Mesenchymal stem cell (in vitro differentiated cells and primary cell): ENCODE results near the gene TNNI2.

Experiments used
- DNase-seq: peaks from one replicate; pipeline ENCODE4 v3.0.0-alpha.2; 2013
- H2AFZ ChIP-seq: one replicate; pipeline ENCODE4 v1.6.1; 2013; ENCODE audit warnings: low read depth, mild to moderate bottlenecking, control low read depth, inconsistent platforms, low read length, moderate library complexity
- H2AK5ac ChIP-seq: 2 replicates; pipeline ENCODE4 v1.6.1; 2013; ENCODE audit warnings: low read length, moderate library complexity, mild to moderate bottlenecking, inconsistent platforms; ENCODE audit not compliant: severe bottlenecking
- H2BK120ac ChIP-seq: one replicate; pipeline ENCODE4 v1.6.1; 2013; ENCODE audit warnings: low read depth, mild to moderate bottlenecking, inconsistent platforms, low read length, moderate library complexity
- H2BK12ac ChIP-seq, 2 experiments: one replicate each; pipeline ENCODE4 v1.6.1; 2013; ENCODE audit warnings: inconsistent platforms in 2 of 2, low read length in 2 of 2, mild to moderate bottlenecking in 2 of 2, moderate library complexity in 2 of 2, control low read depth in 1 of 2
- H2BK15ac ChIP-seq: one replicate; pipeline ENCODE4 v1.6.1; 2013; ENCODE audit warnings: mild to moderate bottlenecking, low read depth, inconsistent platforms; ENCODE audit not compliant: poor library complexity, severe bottlenecking
- H2BK5ac ChIP-seq: 2 replicates; pipeline ENCODE4 v1.6.1; 2013; ENCODE audit warnings: low read depth, mild to moderate bottlenecking, low read length, control low read depth, inconsistent platforms; ENCODE audit not compliant: poor library complexity, severe bottlenecking
- H3K14ac ChIP-seq, 2 experiments: one replicate each; pipeline ENCODE4 v1.6.1; 2013; ENCODE audit warnings: inconsistent platforms in 2 of 2, low read length in 2 of 2, control low read depth in 1 of 2, mild to moderate bottlenecking in 1 of 2, moderate library complexity in 1 of 2
- H3K18ac ChIP-seq, 2 experiments: one replicate each; pipeline ENCODE4 v1.6.1; 2013; ENCODE audit warnings: inconsistent platforms in 2 of 2, low read length in 2 of 2, control low read depth in 1 of 2, low read depth in 1 of 2, mild to moderate bottlenecking in 1 of 2
- H3K23ac ChIP-seq, 2 experiments: one replicate each; pipeline ENCODE4 v1.6.1; 2013; ENCODE audit warnings: inconsistent platforms in 2 of 2, low read length in 2 of 2, mild to moderate bottlenecking in 2 of 2, moderate library complexity in 2 of 2, control low read depth in 1 of 2
- H3K27ac ChIP-seq: 2 replicates; pipeline ENCODE4 v1.5.1; 2013; ENCODE audit warnings: mild to moderate bottlenecking, moderate library complexity, low read length, control low read depth, inconsistent platforms; ENCODE audit not compliant: poor library complexity, severe bottlenecking
- H3K27me3 ChIP-seq, 2 experiments: 2 replicates each; pipeline versions ENCODE4 v1.6.1 to v1.7.0; 2013; ENCODE audit warnings: low read length in 2 of 2, mild to moderate bottlenecking in 2 of 2, moderate library complexity in 2 of 2, control low read depth in 1 of 2, inconsistent platforms in 1 of 2; ENCODE audit not compliant: control insufficient read depth in 1 of 2, insufficient read depth in 1 of 2
- H3K36me3 ChIP-seq, 2 experiments: 2 replicates each; pipeline versions ENCODE4 v1.6.1 to v1.7.0; 2013; ENCODE audit warnings: low read length in 2 of 2, control low read depth in 1 of 2, inconsistent platforms in 1 of 2, low read depth in 1 of 2, mild to moderate bottlenecking in 1 of 2; ENCODE audit not compliant: insufficient read depth in 2 of 2, control insufficient read depth in 1 of 2
- H3K4ac ChIP-seq, 2 experiments: one replicate each; pipeline ENCODE4 v1.6.1; 2013; ENCODE audit warnings: inconsistent platforms in 2 of 2, low read length in 2 of 2, mild to moderate bottlenecking in 2 of 2, moderate library complexity in 2 of 2, control low read depth in 1 of 2, low read depth in 1 of 2
- H3K4me1 ChIP-seq: 2 replicates; pipeline ENCODE4 v1.6.1; 2013; ENCODE audit warnings: low read depth, low read length, control low read depth; ENCODE audit not compliant: control insufficient read depth, insufficient read depth
- H3K4me2 ChIP-seq: 2 replicates; pipeline ENCODE4 v1.6.1; 2013; ENCODE audit warnings: low read length, mild to moderate bottlenecking, inconsistent platforms; ENCODE audit not compliant: poor library complexity, severe bottlenecking
- H3K4me3 ChIP-seq, 2 experiments: 2 replicates each; pipeline versions ENCODE4 v1.5.1 to v1.7.0; 2013; ENCODE audit warnings: low read length in 2 of 2, mild to moderate bottlenecking in 2 of 2, control low read depth in 1 of 2, low read depth in 1 of 2; ENCODE audit not compliant: insufficient read depth in 1 of 2
- H3K79me1 ChIP-seq: replicated peaks from 2 replicates; pipeline ENCODE4 v1.6.1; 2013; ENCODE audit warnings: mild to moderate bottlenecking, control low read depth, low read length, inconsistent platforms; ENCODE audit not compliant: poor library complexity, severe bottlenecking
- H3K9ac ChIP-seq: 2 replicates; pipeline ENCODE4 v1.7.0; 2013; ENCODE audit warnings: mild to moderate bottlenecking, low read length, moderate library complexity
- H3K9me3 ChIP-seq: 2 replicates; pipeline ENCODE4 v1.7.0; 2013; ENCODE audit warnings: mild to moderate bottlenecking, low read length; ENCODE audit not compliant: control insufficient read depth
- H4K8ac ChIP-seq: one replicate; pipeline ENCODE4 v1.6.1; 2013; ENCODE audit warnings: inconsistent platforms, mild to moderate bottlenecking, low read length, moderate library complexity
- H4K91ac ChIP-seq: one replicate; pipeline ENCODE4 v1.6.1; 2013; ENCODE audit warnings: mild to moderate bottlenecking, low read length, inconsistent platforms
- WGBS: methylation state at CpG from one replicate; pipeline ENCODE4 v1.1.7; 2013; ENCODE audit warnings: mixed read lengths; 5-methylcytosine and 5-hydroxymethylcytosine counted together

TNNI2 gene

DNA sequence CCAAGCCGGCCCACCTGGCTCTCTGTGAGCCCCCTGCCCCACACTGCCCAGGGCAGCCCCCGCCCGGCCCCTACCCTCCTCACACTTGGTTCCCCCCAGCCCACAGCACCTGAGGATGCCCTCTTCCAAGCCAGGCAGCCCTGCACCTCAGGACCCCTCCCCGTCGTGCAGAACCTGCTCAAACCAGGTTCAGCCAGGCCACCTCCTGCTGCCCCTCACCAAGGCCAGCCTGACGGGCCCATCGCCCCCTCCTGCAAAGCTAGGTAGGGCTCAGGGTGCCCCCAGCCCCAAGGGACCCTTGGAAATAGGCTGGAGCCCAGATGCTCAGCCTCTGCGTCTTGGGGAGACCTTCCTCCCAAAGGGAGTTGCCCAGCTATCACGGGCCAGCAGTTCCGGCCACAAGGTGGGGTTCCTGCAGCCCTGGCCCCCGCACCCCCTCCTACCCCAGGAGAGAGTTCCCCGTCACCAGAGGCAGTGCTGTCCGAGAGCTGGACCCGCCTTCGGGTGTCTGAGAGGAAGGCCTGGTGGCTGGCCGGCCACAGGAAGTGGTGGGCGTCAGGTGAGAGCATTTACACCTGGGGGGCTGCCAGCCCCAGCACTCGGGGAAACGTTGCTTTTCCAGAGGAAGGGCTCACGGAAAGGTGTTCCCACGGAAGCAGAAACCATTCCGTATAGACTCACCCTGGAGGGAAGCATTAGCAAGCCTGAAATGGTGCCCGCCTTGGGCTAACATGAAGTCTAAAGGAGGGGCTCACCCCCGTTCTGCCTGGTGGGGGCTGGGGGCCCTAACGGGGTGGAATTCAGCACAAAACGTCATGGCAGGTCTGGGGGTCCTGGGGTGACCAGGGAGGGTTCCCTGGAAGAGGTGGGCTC, 7.2 kb upstream of the TNNI2 start:
- no peak overlapping the region for H3K14ac ChIP-seq
- H3K18ac ChIP-seq: peak overlapping the region; percentile 34
- H3K4me2 ChIP-seq: no peak overlapping the region
- no peaks in the 10 kb centered on the region for H3K9me3 ChIP-seq
- peak overlapping the region; percentile 66 for H2AK5ac ChIP-seq
- no peak overlapping the region for H3K23ac ChIP-seq
- no peak overlapping the region for H3K4me3 ChIP-seq
- H4K91ac ChIP-seq: peak overlapping the region; percentile 8
- no peak overlapping the region for H3K27ac ChIP-seq
- peaks cover 74% of the 10 kb centered on the region for H3K4me1 ChIP-seq
- H2AFZ ChIP-seq: no peak overlapping the region
- 76% methylated on average over 26 of the region's 26 CpGs for WGBS
- H3K27me3 ChIP-seq: peaks cover 0 to 59% of the 10 kb centered on the region in 2 experiments
- peak overlapping the region in 1 of 2 experiments; percentile 40 for H3K4ac ChIP-seq
- no peak for DNase-seq
- H3K36me3 ChIP-seq: no peaks in the 10 kb centered on the region
- peak overlapping the region in 1 of 2 experiments; percentile 85 for H2BK12ac ChIP-seq
- peak overlapping the region; percentile 44 for H2BK15ac ChIP-seq
- no peak overlapping the region for H3K9ac ChIP-seq
- no peak overlapping the region for H2BK5ac ChIP-seq
- H3K79me1 ChIP-seq: no peaks in the 10 kb centered on the region
- no peak overlapping the region for H4K8ac ChIP-seq
- peak overlapping the region; percentile 83 for H2BK120ac ChIP-seq

DNA sequence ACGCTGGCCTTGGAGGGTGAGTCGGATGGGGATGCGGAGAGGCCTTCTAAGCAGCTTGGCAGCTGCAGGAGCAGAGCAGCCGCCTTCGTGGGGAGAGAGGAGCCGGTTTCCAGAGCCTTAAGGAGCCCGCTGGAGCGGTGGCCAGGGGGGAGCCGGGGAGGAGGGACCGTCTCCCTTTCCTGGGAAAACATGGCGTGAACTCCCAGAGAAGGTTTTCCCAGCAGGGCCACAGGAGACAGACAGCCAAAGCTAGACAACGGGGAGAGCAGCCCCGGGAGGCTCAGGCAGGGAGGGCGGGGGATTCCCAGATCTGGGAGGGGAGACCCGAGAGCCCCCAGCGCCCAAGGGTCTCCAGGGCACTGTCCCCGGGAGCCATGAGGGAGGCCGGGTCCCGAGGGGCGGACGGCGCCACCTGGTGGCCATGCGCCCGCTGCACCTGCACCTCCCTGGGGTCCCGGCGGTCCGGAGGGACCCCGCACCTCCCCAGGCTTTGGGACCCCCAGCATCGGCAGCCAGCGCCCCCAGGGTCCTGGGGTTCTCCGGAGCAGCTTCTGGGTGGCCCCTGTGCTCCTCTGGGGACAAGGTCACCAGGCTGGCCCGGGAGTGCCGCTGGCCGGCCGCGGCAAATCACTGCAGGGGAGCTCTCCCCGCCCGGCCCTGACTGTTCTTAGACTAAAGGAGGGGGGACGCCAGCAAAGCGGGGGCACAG, 6.4 kb upstream of the TNNI2 start:
- Histone ChIP-seq H3K9ac (no peak overlapping the region), H3K18ac (peak overlapping the region in 1 of 2 experiments; percentile 34), H3K4me2 (peak overlapping the region; percentile 60), H2AFZ (no peak overlapping the region), H3K27ac (no peak overlapping the region), H2BK5ac (no peak overlapping the region), H2BK12ac (peak overlapping the region in 1 of 2 experiments; percentile 72), H3K27me3 (peaks cover 0 to 51% of the 10 kb centered on the region in 2 experiments), H4K91ac (peak overlapping the region; percentile 64), H3K14ac (no peak overlapping the region), H3K4me1 (peaks cover 71% of the 10 kb centered on the region), H3K23ac (no peak overlapping the region), H2BK120ac (peak overlapping the region; percentile 83), H3K9me3 (no peaks in the 10 kb centered on the region), H2BK15ac (peak overlapping the region; percentile 65), H3K4me3 (no peak overlapping the region), H3K79me1 (no peaks in the 10 kb centered on the region), H3K4ac (peak overlapping the region; percentile 24 to 28), H3K36me3 (no peaks in the 10 kb centered on the region), H2AK5ac (no peak overlapping the region), H4K8ac (peak overlapping the region; percentile 46)
- DNase-seq: peak; percentile 29
- 15% methylated on average over 40 of the region's 40 CpGs for WGBS

DNA sequence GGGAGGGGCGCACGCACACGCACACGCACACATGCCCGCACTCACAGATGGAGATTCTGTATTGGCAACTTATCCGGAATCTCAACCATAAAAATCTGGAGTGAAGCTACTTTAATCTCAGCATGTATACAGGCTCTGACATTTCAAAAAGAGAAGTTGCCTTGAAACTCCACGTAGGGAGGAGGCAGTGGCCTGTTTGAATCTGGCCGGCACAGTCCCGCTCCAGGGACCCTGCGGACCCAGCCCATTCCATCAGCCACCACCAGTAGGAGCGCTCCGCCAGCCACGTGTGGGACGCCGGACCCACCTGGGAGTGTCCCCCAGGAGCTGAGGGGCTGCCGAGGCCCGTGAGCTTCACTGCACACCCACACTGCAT, 5.9 kb upstream of the TNNI2 start:
- H3K14ac ChIP-seq: no peak overlapping the region
- no peaks in the 10 kb centered on the region for H3K79me1 ChIP-seq
- H2AFZ ChIP-seq: no peak overlapping the region
- H2BK12ac ChIP-seq: peak overlapping the region in 1 of 2 experiments; percentile 64
- DNase-seq: no peak
- peak overlapping the region; percentile 65 for H2BK15ac ChIP-seq
- H3K36me3 ChIP-seq: no peaks in the 10 kb centered on the region
- no peak overlapping the region for H3K4ac ChIP-seq
- no peaks in the 10 kb centered on the region for H3K9me3 ChIP-seq
- 69% methylated on average over 12 of the region's 17 CpGs for WGBS
- H3K4me2 ChIP-seq: peak overlapping the region; percentile 60
- no peak overlapping the region for H3K27ac ChIP-seq
- H3K4me3 ChIP-seq: no peak overlapping the region
- H2AK5ac ChIP-seq: no peak overlapping the region
- H2BK120ac ChIP-seq: no peak overlapping the region
- peak overlapping the region; percentile 19 for H4K91ac ChIP-seq
- H3K4me1 ChIP-seq: peaks cover 71% of the 10 kb centered on the region
- no peak overlapping the region for H3K9ac ChIP-seq
- peak overlapping the region; percentile 52 for H4K8ac ChIP-seq
- peak overlapping the region in 1 of 2 experiments; percentile 26 for H3K18ac ChIP-seq
- no peak overlapping the region for H2BK5ac ChIP-seq
- H3K27me3 ChIP-seq: peaks cover 0 to 45% of the 10 kb centered on the region in 2 experiments
- no peak overlapping the region for H3K23ac ChIP-seq

DNA sequence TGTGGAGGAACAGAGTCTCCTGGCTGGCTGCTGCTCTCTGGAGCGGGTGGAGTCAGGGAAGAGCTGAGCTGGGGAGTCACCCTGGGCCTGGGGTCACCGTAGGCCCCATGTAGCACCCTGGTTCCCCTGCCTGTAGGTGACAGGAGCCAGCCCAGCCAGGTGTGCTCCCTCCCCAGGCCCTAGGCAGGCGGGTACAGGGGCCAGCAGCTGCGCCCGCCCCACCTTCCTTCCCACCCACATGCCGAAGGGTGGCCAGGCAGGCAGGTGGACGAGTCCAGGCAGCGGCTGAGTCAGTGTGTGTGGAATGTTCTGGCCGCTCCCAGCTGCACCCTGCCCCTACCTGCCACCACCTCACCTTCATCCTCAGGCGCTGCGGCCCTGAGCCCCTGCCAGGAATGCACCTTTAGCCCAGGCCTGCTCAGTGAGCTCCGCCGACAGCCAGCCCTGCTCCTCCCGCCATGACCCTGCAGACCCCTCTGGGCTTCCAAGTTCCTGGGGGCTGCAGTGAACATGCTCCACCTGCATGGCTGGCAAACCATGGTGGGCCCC, 4.6 kb upstream of the TNNI2 start:
- Histone ChIP-seq H2BK15ac (no peak overlapping the region), H3K4ac (no peak overlapping the region), H3K36me3 (no peaks in the 10 kb centered on the region), H3K9me3 (no peaks in the 10 kb centered on the region), H4K8ac (peak overlapping the region; percentile 9), H2AFZ (no peak overlapping the region), H3K4me3 (no peak overlapping the region), H3K27ac (no peak overlapping the region), H3K18ac (peak overlapping the region in 1 of 2 experiments; percentile 64), H3K9ac (no peak overlapping the region), H3K79me1 (no peaks in the 10 kb centered on the region), H4K91ac (no peak overlapping the region), H2BK120ac (no peak overlapping the region), H3K27me3 (peaks cover 0 to 33% of the 10 kb centered on the region in 2 experiments), H3K4me1 (peaks cover 63% of the 10 kb centered on the region), H2AK5ac (peak overlapping the region; percentile 38), H2BK12ac (peak overlapping the region in 1 of 2 experiments; percentile 73), H3K4me2 (no peak overlapping the region), H2BK5ac (no peak overlapping the region), H3K14ac (peak overlapping the region in 1 of 2 experiments; percentile 31), H3K23ac (no peak overlapping the region)
- WGBS: 93% methylated on average over 12 of the region's 14 CpGs
- no peak for DNase-seq
